ENCODE measurements around the gene ELN.

- TF ChIP-seq CTCF (IDR thresholded peaks at IDR 0.05) (no peak), POLR2A (IDR thresholded peaks at IDR 0.05) (no peak)
Measured at GRCh38 chr7:74006451-74007241, 21.3 kb upstream of the ELN start.
